Esophagus muscularis mucosa (tissue), 3 donors: ENCODE results near the gene ISL1.

Source experiments
- CTCF ChIP-seq, 3 experiments: fragments of 200-600 bp in 2 of 3; fragments of 450-650 bp in 1 of 3; sonication (generic) in 2 of 3; IDR thresholded peaks; one replicate each; pipeline ENCODE4 v1.5.1; 2017 to 2019; ENCODE audit warnings: antibody characterized with exemption in 3 of 3, mild to moderate bottlenecking in 2 of 3, moderate library complexity in 1 of 3
- POLR2AphosphoS5 ChIP-seq, 2 donors: sonication (generic); formaldehyde crosslinking; IDR thresholded peaks; one replicate each; pipeline ENCODE4 v1.6.1; 2017; ENCODE audit warnings: antibody characterized with exemption in 2 of 2

GRCh38 chr5:51385216-51385615, 2.0 kb downstream of the ISL1 start:
- no peak for TF ChIP-seq CTCF (IDR thresholded peaks at IDR 0.05)
- no peak for TF ChIP-seq POLR2AphosphoS5 (IDR thresholded peaks at IDR 0.05)
